Thyroid gland (tissue), 4 donors: Measurements from ENCODE around the gene BEST2. TPM values are rescaled to one million over a fixed set of nuclear protein-coding genes. Genes with fewer than 3 reads are reported as not detected.

Experiments
- DNase-seq, 2 donors: peaks; one replicate each; pipeline ENCODE4 v3.0.0-alpha.2; 2019
- H3K27ac ChIP-seq, 3 donors: fragments of 200-600 bp; sonication (generic); 1 replicate in 2 of 3; 2 replicates in 1 of 3; pipeline ENCODE4 v1.5.1; 2016 to 2019; ENCODE audit warnings: mild to moderate bottlenecking in 1 of 3, moderate library complexity in 1 of 3
- H3K27me3 ChIP-seq: fragments of 200-600 bp; sonication (generic); one replicate; pipeline ENCODE4 v1.5.1; 2019
- H3K36me3 ChIP-seq, 2 donors: fragments of 200-600 bp; sonication (generic); one replicate each; pipeline ENCODE4 v1.5.1; 2016 to 2019
- H3K4me1 ChIP-seq, 2 donors: fragments of 200-600 bp; sonication (generic); one replicate each; pipeline ENCODE4 v1.5.1; 2017 to 2019
- H3K4me3 ChIP-seq, 3 donors: fragments of 200-600 bp; sonication (generic); replicated peaks in 1 of 3; 1 replicate in 2 of 3; 2 replicates in 1 of 3; pipeline ENCODE4 v1.5.1; 2016; ENCODE audit warnings: mild to moderate bottlenecking in 1 of 3
- H3K9me3 ChIP-seq: fragments of 200-600 bp; sonication (generic); one replicate; pipeline ENCODE4 v1.5.1; 2017
- CTCF ChIP-seq, 6 experiments: fragments of 200-600 bp in 3 of 6; fragments of 450-650 bp in 3 of 6; sonication (generic) in 3 of 6; IDR thresholded peaks; one replicate each; pipeline ENCODE4 v1.5.1; 2016 to 2019; ENCODE audit warnings: antibody characterized with exemption in 6 of 6, mild to moderate bottlenecking in 2 of 6, inconsistent platforms in 1 of 6, moderate library complexity in 1 of 6
- POLR2A ChIP-seq, 2 donors: fragments of 450-650 bp; IDR thresholded peaks; one replicate each; pipeline ENCODE4 v1.6.1; 2017; ENCODE audit warnings: antibody characterized with exemption in 2 of 2, mild to moderate bottlenecking in 2 of 2, moderate library complexity in 1 of 2
- WGBS, 2 donors: methylation state at CpG; one replicate each; pipeline ENCODE4 v1.1.5; 2017; 5-methylcytosine and 5-hydroxymethylcytosine counted together
- intact Hi-C: fragments of 100-400 bp; cut with DNase I; formaldehyde crosslinking; loops from one replicate; pipeline ENCODE4 v1.15.1; 2023
- total RNA-seq, 4 donors: library from RNA; depleted of rRNA; stranded (reverse); fragments of >200 nt; gene quantifications; one replicate each; pipeline ENCODE4 v1.2.3, GENCODE V29; 2016

The BEST2 gene
- total RNA-seq, 4 donors from 2014 or later, result not detected

DNA sequence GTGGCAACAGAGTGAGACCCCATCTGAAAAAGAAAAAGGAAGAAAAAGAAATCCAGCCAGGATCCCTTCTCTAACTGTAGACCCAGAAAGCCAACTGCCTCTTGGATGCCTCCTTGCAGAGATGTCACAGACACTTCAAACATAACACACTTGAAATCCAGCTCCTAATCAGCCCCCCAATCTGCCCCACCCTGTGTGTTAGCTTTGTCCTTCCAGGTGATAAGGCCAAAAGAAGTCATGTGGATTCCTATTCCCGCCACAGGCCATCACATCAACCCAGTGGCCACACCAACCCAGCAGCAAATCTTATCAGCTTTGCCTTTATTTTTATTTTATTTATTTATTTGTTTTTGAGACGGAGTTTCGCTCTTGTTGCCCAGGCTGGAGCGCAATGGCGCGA lies 8.1 kb downstream of the BEST2 start:
- Histone ChIP-seq H3K4me3 (no peak overlapping the region), H3K27me3 (no peaks in the 10 kb centered on the region), H3K9me3 (no peaks in the 10 kb centered on the region), H3K27ac (no peak overlapping the region), H3K4me1 (peaks cover 9% of the 10 kb centered on the region in 2 donors), H3K36me3 (peaks cover 14 to 18% of the 10 kb centered on the region in 2 donors)
- intact Hi-C loops, result loop anchor here (5.0 kb wide), 1 partner anchor 38 kb away; no protein-coding TSS in a partner anchor
- WGBS, 2 donors, result 91 to 94% methylated on average over 6 of the region's 6 CpGs
- no peak for TF ChIP-seq POLR2A (IDR thresholded peaks at IDR 0.05)
- no peak for TF ChIP-seq CTCF (IDR thresholded peaks at IDR 0.05)
- DNase-seq, result no peak

DNA sequence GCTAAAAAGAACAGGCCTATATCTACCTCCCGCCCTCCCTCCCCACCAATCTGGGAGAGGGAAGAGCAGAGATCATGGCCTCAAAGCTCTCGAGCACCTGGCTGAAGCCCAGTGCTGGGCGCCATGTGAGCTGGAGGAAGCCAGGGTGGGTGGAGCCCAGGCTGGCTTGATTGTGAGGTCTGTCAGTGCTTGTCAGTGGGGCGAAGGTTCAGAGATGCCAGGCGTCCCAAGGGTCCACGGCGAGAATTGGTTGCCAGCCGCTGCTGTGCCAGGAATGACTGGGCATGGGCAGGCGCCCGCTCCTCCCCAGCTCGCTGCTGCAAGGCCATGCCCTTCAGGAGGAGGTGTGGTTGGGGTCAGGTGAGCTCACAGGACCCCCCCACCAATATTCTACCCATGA lies 11.5 kb downstream of the BEST2 start:
- H3K9me3 ChIP-seq, result no peaks in the 10 kb centered on the region
- TF ChIP-seq CTCF (IDR thresholded peaks at IDR 0.05) (no peak), POLR2A (IDR thresholded peaks at IDR 0.05) (no peak)
- H3K36me3 ChIP-seq, result peaks cover 19 to 31% of the 10 kb centered on the region in 2 donors
- 89 to 90% methylated on average over 2 to 11 of the region's 11 CpGs for WGBS, 2 donors
- DNase-seq, result no peak
- H3K27me3 ChIP-seq, result no peaks in the 10 kb centered on the region
- intact Hi-C loops, result loop anchor here (5.0 kb wide), 1 partner anchor 34 kb away; no protein-coding TSS in a partner anchor
- H3K4me3 ChIP-seq, result no peak overlapping the region
- H3K4me1 ChIP-seq, result peaks cover 0 to under 1% of the 10 kb centered on the region in 2 donors
- no peak overlapping the region for H3K27ac ChIP-seq

- TF ChIP-seq CTCF (IDR thresholded peaks at IDR 0.05) (no peak), POLR2A (IDR thresholded peaks at IDR 0.05) (no peak)
- Histone ChIP-seq H3K27ac (no peak overlapping the region), H3K27me3 (no peaks in the 10 kb centered on the region), H3K36me3 (peaks cover 25 to 31% of the 10 kb centered on the region in 2 donors), H3K4me1 (no peaks in the 10 kb centered on the region), H3K4me3 (no peak overlapping the region), H3K9me3 (no peaks in the 10 kb centered on the region)
- no peak for DNase-seq
- 95 to 98% methylated on average over 15 to 16 of the region's 16 CpGs for WGBS, 2 donors
- intact Hi-C loops, result loop anchor here (5.0 kb wide), 2 partner anchors 33 to 83 kb away; no protein-coding TSS in a partner anchor
Observed at GRCh38 chr19:12764698-12765097, 13.1 kb downstream of the BEST2 start.

DNA sequence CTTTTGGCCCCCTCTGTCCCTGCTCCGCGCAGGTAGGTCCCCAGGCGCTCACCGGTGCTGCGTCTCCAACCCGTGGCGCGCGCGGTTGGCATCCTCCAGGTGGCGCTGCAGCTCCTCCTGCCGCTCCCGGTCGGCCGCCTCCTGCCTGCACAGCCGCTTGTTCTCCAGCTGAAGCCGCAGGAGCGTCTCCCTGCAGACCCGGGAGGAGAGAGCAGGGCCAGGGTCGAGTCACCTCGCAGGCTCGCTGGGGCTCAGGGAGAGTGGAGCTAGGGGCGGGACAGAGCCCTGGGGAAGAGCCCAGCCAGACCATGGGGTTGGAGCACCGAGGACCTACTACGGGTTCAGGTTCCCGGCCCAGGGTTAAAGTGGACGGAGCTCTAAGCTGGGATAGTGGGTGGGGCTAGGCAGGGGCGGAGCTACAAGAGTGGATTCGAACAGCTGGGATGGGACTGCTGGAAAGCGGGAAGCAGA lies 14.5 kb downstream of the BEST2 start:
- no peak overlapping the region for H3K4me3 ChIP-seq
- intact Hi-C loops, result loop anchor here (5.0 kb wide), 1 partner anchor 81 kb away; no protein-coding TSS in a partner anchor
- DNase-seq, result peak; percentile 57 to 62
- H3K36me3 ChIP-seq, result peaks cover 34 to 38% of the 10 kb centered on the region in 2 donors
- peak overlapping the region in 1 of 3 donors; percentile 43 for H3K27ac ChIP-seq
- H3K4me1 ChIP-seq, result no peaks in the 10 kb centered on the region
- TF ChIP-seq CTCF (IDR thresholded peaks at IDR 0.05), result peak in 4 of 6 experiments; percentile 35 to 62 (median 54)
- no peak for TF ChIP-seq POLR2A (IDR thresholded peaks at IDR 0.05)
- no peaks in the 10 kb centered on the region for H3K9me3 ChIP-seq
- H3K27me3 ChIP-seq, result no peaks in the 10 kb centered on the region
- WGBS, 2 donors, result 46 to 59% methylated on average over 10 to 25 of the region's 30 CpGs

DNA sequence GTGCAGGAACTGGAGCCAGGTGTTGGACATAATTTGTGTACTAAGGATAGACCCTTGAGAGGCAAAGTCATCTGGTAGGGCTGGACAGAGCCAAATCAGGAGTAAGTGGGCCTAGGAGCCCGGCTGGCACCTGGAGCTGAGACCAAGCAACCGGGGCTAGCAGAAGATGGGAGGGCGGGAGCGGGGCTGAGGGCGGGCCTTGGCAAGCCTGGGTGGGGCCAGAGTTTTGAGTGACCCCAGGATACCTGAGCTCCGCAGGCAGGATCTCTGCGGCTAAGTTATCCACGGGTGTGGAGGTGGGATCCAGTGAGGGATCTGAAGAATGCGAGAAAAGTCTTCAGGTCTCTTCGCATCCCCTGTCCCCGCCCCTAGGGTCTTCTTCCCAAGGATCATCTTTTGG lies 15.6 kb downstream of the BEST2 start:
- Histone ChIP-seq H3K9me3 (no peaks in the 10 kb centered on the region), H3K4me3 (no peak overlapping the region), H3K4me1 (no peaks in the 10 kb centered on the region), H3K27ac (no peak overlapping the region), H3K36me3 (peaks cover 32 to 34% of the 10 kb centered on the region in 2 donors), H3K27me3 (no peaks in the 10 kb centered on the region)
- WGBS, 2 donors, result 87 to 90% methylated on average over 11 of the region's 11 CpGs
- no peak for DNase-seq
- TF ChIP-seq POLR2A (IDR thresholded peaks at IDR 0.05) (no peak), CTCF (IDR thresholded peaks at IDR 0.05) (no peak)
- intact Hi-C loops, result loop anchor here (5.0 kb wide), 1 partner anchor 80 kb away; no protein-coding TSS in a partner anchor
